GM20000 (cell line): ENCODE measurements around the gene BBC3.
"Not testable (repeated sequence)": the region's sequence is repeated elsewhere in the genome, so short reads cannot be mapped to it uniquely, and the experiment has no call there.

Source experiments
- DNase-seq: peaks from one replicate; pipeline ENCODE4 v3.0.0; 2012; ENCODE audit warnings: low spot score
- CTCF ChIP-seq: IDR thresholded peaks from 2 replicates; pipeline ENCODE4 v1.5.1; 2012; ENCODE audit warnings: mild to moderate bottlenecking, control low read depth; ENCODE audit errors: extremely low read depth, missing control alignments

BBC3 gene

GRCh38 chr19:47230921-47231214 is at the start of gene BBC3:
Gene BBC3 (minus strand): TSS chr19:47231199. CDS start chr19:47228431, 2,768 bp downstream.
- TF ChIP-seq CTCF: no peak
- no peak for DNase-seq

- no peak for DNase-seq
Observed at GRCh38 chr19:47280183-47280797, 49.3 kb upstream of the BBC3 start.

GRCh38 chr19:47276513-47276912 is 45.5 kb upstream of the BBC3 start:
- not testable (repeated sequence) for DNase-seq

More at GRCh38 chr19:47280183-47280797, 49.3 kb upstream of the BBC3 start:
- peak; percentile 38 for TF ChIP-seq CTCF

GRCh38 chr19:47275791-47276461 is 44.9 kb upstream of the BBC3 start:
- no peak for TF ChIP-seq CTCF
- DNase-seq: no peak

GRCh38 chr19:47274891-47275761 is 44.1 kb upstream of the BBC3 start:
- no peak for DNase-seq
- no peak for TF ChIP-seq CTCF

- no peak for TF ChIP-seq CTCF
- DNase-seq: peak; percentile 98
Observed at GRCh38 chr19:47274071-47274890, 43.3 kb upstream of the BBC3 start, which contains the start of gene INAFM1. Gene INAFM1 (plus strand): TSS chr19:47274885. CDS start chr19:47274920, 35 bp downstream.

- TF ChIP-seq CTCF: no peak
- DNase-seq: peak; percentile 97
Observed at GRCh38 chr19:47273313-47274070, 42.5 kb upstream of the BBC3 start.
